NCI-H526 (cell line): ENCODE measurements around the gene SLCO2B1.

Source experiments
- DNase-seq, 2 experiments: peaks; one replicate each; lab custom pipeline; 2025; lab: John Stamatoyannopoulos, UW

SLCO2B1 gene

GRCh38 chr11:75246671-75247350 lies 95.9 kb downstream of the SLCO2B1 start:
- DNase-seq, result no peak

GRCh38 chr11:75248924-75249256 lies 98.0 kb downstream of the SLCO2B1 start:
- DNase-seq, result no peak

- no peak for DNase-seq
Observed at GRCh38 chr11:75249704-75250103, 98.8 kb downstream of the SLCO2B1 start.

- DNase-seq, result no peak
Observed at GRCh38 chr11:75254326-75254725, 103.4 kb downstream of the SLCO2B1 start.
